Parathyroid adenoma (tissue), 2 donors: Measurements from ENCODE around the gene PLCB3.
A peak's percentile ranks its signal among the peaks of the same experiment; 100 is the strongest.

Source experiments
- H2AFZ ChIP-seq: fragments of 300-600 bp; sonication (generic); one replicate; pipeline ENCODE4 v1.7.0; 2017; ENCODE audit warnings: antibody characterized with exemption, mild to moderate bottlenecking
- H3K27ac ChIP-seq: fragments of 300-600 bp; sonication (generic); one replicate; pipeline ENCODE4 v1.7.0; 2017
- H3K27me3 ChIP-seq: fragments of 300-600 bp; sonication (generic); one replicate; pipeline ENCODE4 v1.7.0; 2017; ENCODE audit warnings: low read length; ENCODE audit not compliant: control insufficient read depth, insufficient read depth
- H3K36me3 ChIP-seq: fragments of 300-600 bp; sonication (generic); one replicate; pipeline ENCODE4 v1.7.0; 2017; ENCODE audit warnings: low read length; ENCODE audit not compliant: control insufficient read depth, insufficient read depth
- H3K4me1 ChIP-seq: fragments of 300-600 bp; sonication (generic); one replicate; pipeline ENCODE4 v1.7.0; 2017; ENCODE audit warnings: control low read depth
- H3K4me2 ChIP-seq: fragments of 300-600 bp; sonication (generic); one replicate; pipeline ENCODE4 v1.7.0; 2017; ENCODE audit warnings: low read length
- H3K4me3 ChIP-seq: fragments of 300-600 bp; sonication (generic); one replicate; pipeline ENCODE4 v1.7.0; 2017; ENCODE audit warnings: low read depth, low read length
- H3K79me2 ChIP-seq: fragments of 300-600 bp; sonication (generic); one replicate; pipeline ENCODE4 v1.7.0; 2017; ENCODE audit warnings: control low read depth
- H3K9ac ChIP-seq: fragments of 300-600 bp; sonication (generic); one replicate; pipeline ENCODE4 v1.7.0; 2017; ENCODE audit warnings: mild to moderate bottlenecking
- H3K9me3 ChIP-seq: fragments of 300-600 bp; sonication (generic); one replicate; pipeline ENCODE4 v1.7.0; 2017; ENCODE audit warnings: low read length; ENCODE audit not compliant: control insufficient read depth
- TF ChIP-seq, protein P1 (sequence below): fragments of 300-600 bp; sonication (generic); IDR thresholded peaks from one replicate; pipeline ENCODE4 v1.7.0; 2017; ENCODE audit warnings: antibody characterized with exemption, mild to moderate bottlenecking
- donor health status: primary hyperparathyroidism.

The PLCB3 gene

DNA sequence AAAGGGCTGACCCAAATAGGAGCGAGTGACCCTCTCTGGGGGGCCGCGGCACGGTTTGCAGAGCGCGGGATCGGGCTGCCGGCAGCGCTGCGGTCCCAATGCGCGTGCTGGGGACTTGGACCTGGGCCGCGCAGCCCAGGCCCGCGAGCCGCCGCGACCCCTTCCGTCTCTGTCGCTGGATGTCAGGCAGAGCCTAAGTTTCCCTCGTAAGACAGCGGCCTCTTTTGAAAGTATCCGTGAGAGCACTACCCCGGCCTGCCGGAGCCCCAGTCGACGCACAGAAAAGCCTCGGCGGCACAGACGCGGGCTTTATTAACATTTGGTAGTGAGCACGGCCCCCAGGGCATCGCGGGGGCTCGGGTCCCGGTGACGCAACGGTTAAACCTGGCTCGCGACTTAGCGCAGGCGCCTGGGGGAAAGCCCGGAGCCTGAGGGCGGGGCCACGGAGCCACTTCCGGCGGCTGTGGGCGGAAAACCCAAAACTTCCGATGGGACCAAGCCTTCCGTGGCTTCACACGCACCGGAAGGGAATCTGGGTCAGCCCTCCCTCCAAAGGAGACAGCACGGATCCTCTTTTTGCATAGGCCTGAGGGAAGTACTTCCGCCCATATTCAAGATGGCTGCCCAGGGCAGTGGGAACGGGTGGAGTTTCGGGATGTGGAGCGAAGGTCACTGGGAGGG is 18.4 kb downstream of the PLCB3 start:
- Histone ChIP-seq H3K4me3 (peak overlapping the region; percentile 90), H3K79me2 (no peaks in the 10 kb centered on the region), H3K4me2 (peak overlapping the region; percentile 93), H3K9me3 (no peaks in the 10 kb centered on the region), H3K4me1 (peaks cover 10% of the 10 kb centered on the region), H3K9ac (peak overlapping the region; percentile 42), H3K27ac (peak overlapping the region; percentile 97), H2AFZ (peak overlapping the region; percentile 73), H3K36me3 (no peaks in the 10 kb centered on the region), H3K27me3 (no peaks in the 10 kb centered on the region)
- TF ChIP-seq, protein P1, sequence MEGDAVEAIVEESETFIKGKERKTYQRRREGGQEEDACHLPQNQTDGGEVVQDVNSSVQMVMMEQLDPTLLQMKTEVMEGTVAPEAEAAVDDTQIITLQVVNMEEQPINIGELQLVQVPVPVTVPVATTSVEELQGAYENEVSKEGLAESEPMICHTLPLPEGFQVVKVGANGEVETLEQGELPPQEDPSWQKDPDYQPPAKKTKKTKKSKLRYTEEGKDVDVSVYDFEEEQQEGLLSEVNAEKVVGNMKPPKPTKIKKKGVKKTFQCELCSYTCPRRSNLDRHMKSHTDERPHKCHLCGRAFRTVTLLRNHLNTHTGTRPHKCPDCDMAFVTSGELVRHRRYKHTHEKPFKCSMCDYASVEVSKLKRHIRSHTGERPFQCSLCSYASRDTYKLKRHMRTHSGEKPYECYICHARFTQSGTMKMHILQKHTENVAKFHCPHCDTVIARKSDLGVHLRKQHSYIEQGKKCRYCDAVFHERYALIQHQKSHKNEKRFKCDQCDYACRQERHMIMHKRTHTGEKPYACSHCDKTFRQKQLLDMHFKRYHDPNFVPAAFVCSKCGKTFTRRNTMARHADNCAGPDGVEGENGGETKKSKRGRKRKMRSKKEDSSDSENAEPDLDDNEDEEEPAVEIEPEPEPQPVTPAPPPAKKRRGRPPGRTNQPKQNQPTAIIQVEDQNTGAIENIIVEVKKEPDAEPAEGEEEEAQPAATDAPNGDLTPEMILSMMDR: no peak

DNA sequence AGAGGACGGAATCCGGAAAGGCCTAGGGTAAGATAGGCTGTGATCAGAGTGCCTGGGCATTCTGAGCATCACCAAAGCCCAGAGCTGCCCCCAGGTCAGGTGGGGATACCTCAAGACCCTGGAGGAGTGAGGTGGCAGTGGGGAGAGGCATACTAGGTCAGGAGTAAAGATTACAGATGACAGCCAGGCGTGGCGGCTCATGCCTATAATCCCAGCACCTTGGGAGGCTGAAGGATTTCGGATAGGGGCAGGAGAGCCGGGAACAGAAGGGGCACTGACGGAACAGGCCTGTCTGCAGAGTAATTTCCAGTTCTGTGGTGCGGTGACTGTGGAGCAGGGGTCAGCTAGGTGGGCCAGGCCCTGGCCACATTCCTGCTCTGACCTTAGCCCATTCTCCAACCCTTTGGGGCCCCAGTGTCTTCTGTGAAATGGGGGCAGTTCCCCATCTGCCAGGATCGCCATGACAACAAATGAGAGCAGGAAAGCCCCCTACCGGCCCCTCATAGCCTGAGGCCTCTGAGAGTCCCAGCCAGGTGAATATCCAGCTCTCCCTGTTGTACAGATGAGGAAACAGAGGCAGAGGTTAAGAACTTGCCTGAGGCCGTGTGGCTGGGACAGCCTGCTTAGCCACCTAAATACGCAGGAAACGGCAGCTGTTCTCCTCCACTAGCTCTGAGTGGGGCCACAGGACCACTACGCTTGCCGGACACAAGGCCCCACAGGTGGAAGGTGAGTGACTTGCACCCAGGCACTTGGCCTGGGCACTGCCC is 23.9 kb downstream of the PLCB3 start:
- no peaks in the 10 kb centered on the region for H3K4me1 ChIP-seq
- H3K27me3 ChIP-seq: no peaks in the 10 kb centered on the region
- no peaks in the 10 kb centered on the region for H3K9me3 ChIP-seq
- H2AFZ ChIP-seq: no peak overlapping the region
- H3K4me3 ChIP-seq: no peak overlapping the region
- TF ChIP-seq, protein P1: no peak
- no peak overlapping the region for H3K9ac ChIP-seq
- H3K27ac ChIP-seq: no peak overlapping the region
- H3K4me2 ChIP-seq: no peak overlapping the region
- no peaks in the 10 kb centered on the region for H3K79me2 ChIP-seq
- no peaks in the 10 kb centered on the region for H3K36me3 ChIP-seq

DNA sequence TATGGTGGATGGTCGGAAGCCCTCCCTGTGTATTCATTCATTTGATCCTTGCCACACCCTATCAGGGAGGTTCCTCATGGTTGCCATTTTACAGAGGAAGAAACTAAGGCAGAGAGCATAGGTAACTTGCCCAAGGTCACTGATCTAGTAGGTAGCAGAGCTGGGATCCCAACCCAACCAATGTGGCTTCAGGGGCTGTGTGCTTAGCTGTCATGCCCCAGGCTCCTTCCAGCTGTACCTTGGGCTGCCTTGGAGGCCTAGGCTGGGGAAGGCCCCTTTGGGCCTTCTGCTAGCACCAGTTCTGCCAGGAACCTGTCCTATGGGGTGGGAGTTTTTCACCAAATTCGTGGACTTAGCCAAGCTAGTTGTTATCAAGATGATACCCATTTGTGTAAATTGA is 24.5 kb downstream of the PLCB3 start:
- no peaks in the 10 kb centered on the region for H3K27me3 ChIP-seq
- no peak overlapping the region for H2AFZ ChIP-seq
- no peaks in the 10 kb centered on the region for H3K79me2 ChIP-seq
- H3K4me2 ChIP-seq: no peak overlapping the region
- H3K9me3 ChIP-seq: no peaks in the 10 kb centered on the region
- H3K9ac ChIP-seq: no peak overlapping the region
- TF ChIP-seq, protein P1: no peak
- no peak overlapping the region for H3K27ac ChIP-seq
- H3K4me1 ChIP-seq: no peaks in the 10 kb centered on the region
- no peak overlapping the region for H3K4me3 ChIP-seq
- H3K36me3 ChIP-seq: no peaks in the 10 kb centered on the region

DNA sequence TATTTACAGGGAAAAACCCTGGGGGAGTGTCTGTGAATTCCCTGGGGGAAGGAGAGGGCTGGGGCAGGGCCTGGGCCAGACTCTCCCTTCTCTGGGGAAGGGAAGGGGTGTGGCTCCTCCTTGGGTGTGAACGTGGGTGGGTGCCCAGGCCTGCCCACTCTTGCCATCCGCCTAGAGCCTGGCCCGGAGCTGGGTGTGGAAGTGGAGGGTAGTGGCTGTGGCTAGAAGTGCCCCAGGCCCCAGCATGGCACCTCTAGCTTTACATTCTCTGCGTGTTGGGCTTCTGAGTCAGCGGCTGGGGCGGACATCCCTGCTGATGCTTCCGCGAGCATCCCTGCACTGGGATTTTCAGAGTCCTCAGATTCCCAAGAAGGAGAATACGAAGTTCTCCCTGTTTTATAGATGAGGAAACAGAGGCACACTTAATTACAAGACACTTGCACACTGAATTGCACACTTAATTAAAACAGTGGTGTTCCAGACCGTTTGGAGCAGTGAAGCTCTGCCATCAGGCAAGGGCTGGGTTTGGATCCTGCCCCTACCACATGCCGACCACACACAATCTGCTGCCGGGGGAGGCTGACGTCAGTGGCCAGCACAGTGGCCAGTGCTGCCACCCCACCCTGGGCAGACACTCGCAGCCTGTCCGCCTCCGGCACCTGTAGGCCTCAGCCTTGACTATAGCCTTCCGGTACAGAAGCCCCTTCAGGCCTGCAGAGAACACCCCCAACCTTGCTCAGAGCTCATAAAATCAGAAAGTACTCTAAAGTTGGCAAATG is 25.5 kb downstream of the PLCB3 start:
- Histone ChIP-seq H3K79me2 (peaks cover 5% of the 10 kb centered on the region), H3K4me2 (no peak overlapping the region), H3K36me3 (no peaks in the 10 kb centered on the region), H3K9ac (no peak overlapping the region), H3K9me3 (no peaks in the 10 kb centered on the region), H2AFZ (no peak overlapping the region), H3K27ac (no peak overlapping the region), H3K4me1 (no peaks in the 10 kb centered on the region), H3K27me3 (no peaks in the 10 kb centered on the region), H3K4me3 (no peak overlapping the region)
- TF ChIP-seq, protein P1: no peak
